ENCODE measurements around the gene XPNPEP3. TPM values are rescaled to one million over a fixed set of nuclear protein-coding genes. Genes with fewer than 3 reads are reported as not detected.
"Not testable (repeated sequence)": the region's sequence is repeated elsewhere in the genome, so short reads cannot be mapped to it uniquely, and the experiment has no call there.

Gene XPNPEP3
- total RNA-seq (2014; rRNA removed; shearing (Covaris generic)) = 10.4 and 12.5 TPM in 2 replicates

DNA sequence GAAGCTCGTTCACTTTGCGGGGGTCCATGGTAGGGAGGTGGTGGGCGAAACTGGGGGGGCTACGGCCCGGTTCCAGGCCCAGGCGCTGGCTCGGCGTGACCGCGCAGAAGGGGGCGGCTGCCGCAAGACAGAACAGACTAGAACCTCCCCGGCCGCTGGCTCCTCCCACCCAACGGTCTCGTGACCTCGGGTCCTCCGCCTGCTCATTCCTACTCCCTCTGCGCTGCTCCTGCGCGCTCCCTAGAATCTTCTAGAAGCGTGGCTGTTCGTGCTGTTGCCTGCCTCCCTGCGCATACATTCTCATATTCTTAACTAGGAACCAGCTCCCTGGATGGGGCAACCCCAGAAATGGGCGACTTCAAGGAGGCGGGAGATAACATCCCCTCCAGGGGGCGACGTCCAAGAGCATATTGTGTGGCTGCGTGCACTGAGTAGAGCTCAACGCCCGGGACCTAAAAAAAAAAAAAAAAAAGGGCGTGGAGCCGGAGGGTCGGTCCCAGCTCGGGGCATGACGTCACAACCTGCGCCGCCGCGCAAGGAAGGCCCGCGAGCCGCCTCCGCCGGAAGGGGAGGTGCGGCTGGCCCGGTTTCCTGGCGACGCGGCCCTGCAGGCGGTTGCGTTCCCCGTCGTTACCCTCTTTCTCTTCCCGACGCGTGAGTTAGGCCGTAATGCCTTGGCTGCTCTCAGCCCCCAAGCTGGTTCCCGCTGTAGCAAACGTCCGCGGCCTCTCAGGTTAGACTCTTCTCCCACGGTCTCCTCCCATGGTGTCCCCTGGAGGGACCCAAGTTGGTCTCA, at the start of gene XPNPEP3, which contains the start of gene ST13:
XPNPEP3 (plus strand) TSS at position 636 of the 796 bp plus-strand sequence; CDS start at position 670, 34 bp downstream.
ST13 (minus strand) TSS at position 127 of the 796 bp plus-strand sequence; CDS start at position 28, 99 bp downstream.
- DNase-seq (ENCODE audit: low read depth) = peak; percentile 96

DNA sequence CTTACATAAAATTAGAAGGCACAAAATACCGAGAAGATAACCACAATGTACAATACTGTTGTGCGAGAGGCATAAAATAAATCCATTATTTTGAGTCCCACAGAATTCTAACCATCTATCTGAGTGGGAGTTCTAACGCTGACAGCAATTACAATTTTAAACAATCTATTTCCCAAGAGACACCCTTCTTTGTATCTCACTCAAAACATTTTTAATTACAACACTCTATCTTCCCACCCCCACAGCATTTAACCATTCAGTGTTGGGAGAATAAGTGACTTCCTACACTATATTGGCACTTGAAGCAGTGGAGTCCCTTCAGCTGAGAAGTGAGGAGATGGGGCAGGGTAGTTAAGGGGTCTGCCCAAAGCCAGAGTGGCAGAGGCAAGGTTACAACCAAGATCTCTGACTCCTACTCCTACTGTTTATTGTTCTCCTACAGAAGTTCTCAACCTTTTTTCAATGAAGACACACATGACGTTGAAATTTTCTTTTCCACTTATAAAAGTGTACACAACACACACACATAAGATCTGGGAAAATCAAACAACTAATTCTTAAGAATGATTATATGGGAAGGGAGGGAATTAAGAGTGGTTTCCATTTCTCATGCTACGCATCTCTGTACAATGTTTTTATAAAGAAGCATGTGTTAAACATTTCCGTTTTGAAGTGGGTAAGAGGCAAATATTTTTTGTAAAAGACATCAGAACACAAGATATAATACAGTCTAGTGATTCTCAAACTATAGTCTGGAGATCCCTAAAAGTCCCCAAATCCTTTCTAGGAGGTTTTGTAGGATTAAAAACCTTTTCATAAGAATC, 48.7 kb upstream of the XPNPEP3 start:
- DNase-seq (ENCODE audit: low read depth) = no peak

GRCh38 chr22:40813912-40814315, 43.0 kb upstream of the XPNPEP3 start:
- DNase-seq (ENCODE audit: low read depth) = no peak

DNA sequence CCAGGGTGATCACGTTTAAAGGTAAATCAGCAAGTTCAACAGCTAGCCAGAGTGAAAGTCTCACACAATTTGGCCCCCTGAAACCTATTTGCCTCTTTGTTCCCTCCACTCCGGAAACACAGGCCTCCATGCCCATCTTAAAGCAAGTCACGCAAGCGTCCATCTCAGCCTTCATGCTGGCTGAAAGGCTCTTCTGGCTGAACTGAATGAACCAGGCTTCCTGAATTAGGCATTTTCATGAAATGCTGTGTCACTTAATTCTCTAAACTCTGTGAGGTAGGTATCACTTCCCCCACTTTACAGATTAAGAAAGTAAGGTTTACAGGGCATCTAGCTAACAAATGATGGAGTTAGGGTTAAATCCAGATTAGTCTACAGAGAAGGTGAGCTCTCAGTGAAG, 39.2 kb upstream of the XPNPEP3 start:
- no peak for DNase-seq (ENCODE audit: low read depth)

- DNase-seq (ENCODE audit: low read depth) = no peak
These were observed 38.7 kb upstream of the XPNPEP3 start for GRCh38 chr22:40818192-40818746.

- DNase-seq (ENCODE audit: low read depth) = peak; percentile 91
These were observed 38.0 kb upstream of the XPNPEP3 start, which contains the start of gene SLC25A17 for GRCh38 chr22:40818747-40819598. Gene SLC25A17, minus strand, starts transcription at chr22:40819346. Its CDS starts 98 bp downstream, at chr22:40819248.

DNA sequence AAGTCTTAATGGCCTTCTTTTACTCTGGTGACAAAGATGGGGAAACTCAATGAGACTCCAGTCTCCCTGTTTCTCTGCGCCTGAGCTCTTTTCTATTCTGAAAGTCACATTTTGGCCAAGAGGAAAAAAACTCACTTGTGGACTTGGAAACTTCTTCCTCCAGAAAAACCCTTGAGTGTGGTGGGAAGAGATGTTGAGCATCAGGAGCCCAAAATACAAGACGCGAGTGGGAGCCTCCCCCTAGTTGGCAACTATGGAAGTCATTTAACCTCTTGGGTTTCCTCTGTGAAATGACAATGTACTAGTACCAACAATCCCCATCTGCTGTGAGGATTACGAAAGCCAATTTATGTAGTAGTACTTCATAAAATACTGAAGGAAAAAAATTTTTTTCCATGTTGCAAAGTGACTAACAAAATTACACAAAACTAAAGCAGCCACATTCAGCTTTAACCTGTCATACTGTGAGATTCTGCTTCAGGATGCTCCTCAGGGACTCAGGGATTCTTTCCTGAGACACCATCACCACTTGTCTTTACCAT, 37.3 kb upstream of the XPNPEP3 start:
- DNase-seq (ENCODE audit: low read depth) = no peak

- DNase-seq (ENCODE audit: low read depth) = no peak
These were observed 33.5 kb upstream of the XPNPEP3 start for GRCh38 chr22:40823426-40823825.

DNA sequence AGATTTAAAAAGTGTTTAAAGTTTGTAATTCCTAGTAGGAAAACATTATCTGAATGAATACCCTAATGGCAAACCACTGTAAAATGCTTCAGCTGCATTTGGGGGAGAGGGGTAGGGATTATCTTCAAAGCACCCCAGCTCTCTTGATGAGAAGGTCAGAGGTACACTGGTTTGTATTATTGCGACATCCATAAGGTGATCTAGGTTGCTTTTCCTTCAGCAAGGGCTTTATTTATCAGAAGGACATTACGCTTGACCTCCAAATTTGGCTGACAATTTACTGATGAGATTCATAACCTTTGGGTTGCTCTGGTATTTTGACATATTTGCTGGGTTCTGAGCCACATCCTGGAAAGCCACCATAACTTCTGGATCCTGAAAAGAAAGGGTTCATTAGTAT, 30.7 kb upstream of the XPNPEP3 start:
- not testable (repeated sequence) for DNase-seq (ENCODE audit: low read depth)

DNA sequence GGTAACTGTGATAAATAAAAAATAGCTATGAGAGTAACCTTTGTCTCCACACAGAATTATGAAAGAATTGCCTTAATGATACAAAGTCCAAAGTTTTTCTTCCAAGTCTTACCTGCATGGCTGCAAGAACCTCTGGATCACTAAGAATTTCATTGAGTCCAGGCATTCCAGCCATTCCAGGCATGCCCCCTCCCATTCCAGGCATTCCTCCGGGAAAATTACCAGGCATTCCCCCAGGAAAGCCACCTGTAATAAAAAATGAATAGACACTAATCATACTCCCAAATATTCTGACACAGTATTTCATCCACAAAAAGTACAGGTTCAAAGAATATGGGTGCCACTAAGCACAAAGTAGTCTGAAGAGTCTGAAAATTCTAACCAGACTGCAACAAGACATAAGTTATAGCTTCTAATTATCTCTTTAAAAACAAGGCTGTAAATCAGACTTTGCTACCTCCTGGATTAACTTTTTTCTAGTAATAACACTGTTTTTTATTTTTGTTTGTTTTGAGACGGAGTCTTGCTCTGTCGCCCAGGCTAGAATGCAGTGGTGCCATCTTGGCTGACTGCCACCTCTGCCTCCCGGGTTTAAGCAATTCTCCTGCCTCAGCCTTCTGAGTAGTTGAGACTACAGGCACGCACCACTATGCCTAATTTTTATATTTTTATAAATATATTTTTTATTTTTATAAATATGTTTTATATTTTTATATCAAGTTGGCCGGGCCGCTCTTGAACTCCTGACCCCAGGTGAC, 29.8 kb upstream of the XPNPEP3 start:
- DNase-seq (ENCODE audit: low read depth) = no peak

DNA sequence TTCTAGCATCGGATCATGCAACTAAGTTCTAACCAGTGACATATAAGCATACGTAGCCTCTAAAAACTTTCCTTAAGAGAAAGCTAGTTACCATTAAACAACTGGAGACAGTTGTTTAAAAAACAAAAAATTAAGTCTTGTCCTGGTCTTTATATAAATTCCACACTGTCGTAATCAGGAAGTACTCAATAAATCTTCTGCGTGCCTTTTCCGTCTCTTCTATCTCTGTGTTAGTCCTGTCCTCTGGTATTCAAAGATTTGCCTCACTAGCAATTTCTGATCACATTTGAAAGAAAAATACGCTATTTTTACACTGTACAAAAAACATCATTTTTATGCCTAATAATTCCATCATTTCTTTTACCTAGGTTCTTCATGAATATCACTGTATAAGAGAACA, 27.8 kb upstream of the XPNPEP3 start:
- no peak for DNase-seq (ENCODE audit: low read depth)

- DNase-seq (ENCODE audit: low read depth) = no peak
These were observed 22.3 kb upstream of the XPNPEP3 start for GRCh38 chr22:40834619-40835018.

DNA sequence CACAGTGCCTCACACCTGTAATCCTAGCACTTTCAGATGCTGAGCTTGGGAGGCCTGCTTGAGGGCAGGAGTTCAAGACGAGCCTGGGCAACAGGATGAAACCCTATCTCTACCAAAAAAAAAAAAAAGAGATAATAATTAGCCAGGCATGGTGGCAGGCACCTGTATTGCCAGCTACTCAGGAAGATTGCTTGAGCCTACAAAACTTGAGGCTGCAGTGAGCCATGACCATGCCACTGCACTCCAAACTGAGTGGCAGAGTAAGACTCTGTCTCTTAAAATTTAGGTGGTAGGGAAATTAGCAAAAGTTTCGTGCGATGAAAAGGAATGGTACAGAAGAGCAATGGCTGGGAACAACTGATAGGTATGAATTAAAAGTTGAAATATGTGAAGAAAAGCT, 18.5 kb upstream of the XPNPEP3 start:
- DNase-seq (ENCODE audit: low read depth) = no peak

DNA sequence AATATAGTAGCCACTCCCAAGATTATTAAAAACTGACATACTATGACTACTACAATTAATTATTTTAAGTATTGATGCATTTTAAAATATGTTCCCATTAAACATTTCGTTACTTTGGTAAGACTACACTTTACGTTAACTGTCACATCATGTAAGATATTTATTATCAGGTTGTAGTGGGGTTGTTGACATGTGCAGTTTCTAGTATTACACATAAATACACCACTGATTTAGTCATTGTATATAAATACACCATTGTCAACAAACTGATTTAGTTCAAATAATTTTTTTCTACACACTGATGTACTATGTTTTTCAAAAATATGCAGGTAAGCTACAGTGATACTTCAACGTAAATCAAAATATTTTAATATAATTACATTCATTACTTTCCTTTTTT, 12.0 kb upstream of the XPNPEP3 start:
- DNase-seq (ENCODE audit: low read depth) = no peak

GRCh38 chr22:40845816-40846215, 11.1 kb upstream of the XPNPEP3 start:
- DNase-seq (ENCODE audit: low read depth) = not testable (repeated sequence)

- DNase-seq (ENCODE audit: low read depth) = no peak
These were observed 3.6 kb upstream of the XPNPEP3 start for GRCh38 chr22:40853333-40853732.

DNA sequence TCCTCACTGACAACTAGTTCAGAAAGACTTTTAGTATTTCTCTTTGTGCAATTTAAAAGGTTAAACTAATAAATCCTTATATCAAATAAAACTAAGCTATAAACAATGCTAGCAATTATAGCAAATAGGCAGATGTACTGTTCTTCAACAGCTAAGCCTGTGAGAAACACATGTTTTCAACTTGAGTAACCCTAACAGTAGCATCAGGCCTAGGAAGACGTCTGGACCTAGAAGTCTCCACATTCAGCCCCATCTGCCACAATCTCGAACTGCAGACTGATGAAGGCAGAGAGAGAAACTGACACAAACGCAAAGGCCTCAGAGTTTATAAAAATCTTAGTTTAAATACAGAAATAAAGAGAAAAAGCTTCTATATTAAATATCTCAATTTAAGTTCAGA, 3.0 kb upstream of the XPNPEP3 start:
- DNase-seq (ENCODE audit: low read depth) = no peak

- DNase-seq (ENCODE audit: low read depth) = peak; percentile 8
These were observed 1.6 kb upstream of the XPNPEP3 start for GRCh38 chr22:40855071-40855978.

- DNase-seq (ENCODE audit: low read depth) = peak; percentile 30
These were observed 902 bp upstream of the XPNPEP3 start for GRCh38 chr22:40855979-40856512.

Data from Daoy (cell line).